DMS 273 (cell line): ENCODE measurements around the gene ARHGAP45.

Experiments
- DNase-seq: peaks from one replicate; lab custom pipeline; 2025; ENCODE audit not compliant: unreplicated experiment; lab: John Stamatoyannopoulos, UW

Gene ARHGAP45

DNA sequence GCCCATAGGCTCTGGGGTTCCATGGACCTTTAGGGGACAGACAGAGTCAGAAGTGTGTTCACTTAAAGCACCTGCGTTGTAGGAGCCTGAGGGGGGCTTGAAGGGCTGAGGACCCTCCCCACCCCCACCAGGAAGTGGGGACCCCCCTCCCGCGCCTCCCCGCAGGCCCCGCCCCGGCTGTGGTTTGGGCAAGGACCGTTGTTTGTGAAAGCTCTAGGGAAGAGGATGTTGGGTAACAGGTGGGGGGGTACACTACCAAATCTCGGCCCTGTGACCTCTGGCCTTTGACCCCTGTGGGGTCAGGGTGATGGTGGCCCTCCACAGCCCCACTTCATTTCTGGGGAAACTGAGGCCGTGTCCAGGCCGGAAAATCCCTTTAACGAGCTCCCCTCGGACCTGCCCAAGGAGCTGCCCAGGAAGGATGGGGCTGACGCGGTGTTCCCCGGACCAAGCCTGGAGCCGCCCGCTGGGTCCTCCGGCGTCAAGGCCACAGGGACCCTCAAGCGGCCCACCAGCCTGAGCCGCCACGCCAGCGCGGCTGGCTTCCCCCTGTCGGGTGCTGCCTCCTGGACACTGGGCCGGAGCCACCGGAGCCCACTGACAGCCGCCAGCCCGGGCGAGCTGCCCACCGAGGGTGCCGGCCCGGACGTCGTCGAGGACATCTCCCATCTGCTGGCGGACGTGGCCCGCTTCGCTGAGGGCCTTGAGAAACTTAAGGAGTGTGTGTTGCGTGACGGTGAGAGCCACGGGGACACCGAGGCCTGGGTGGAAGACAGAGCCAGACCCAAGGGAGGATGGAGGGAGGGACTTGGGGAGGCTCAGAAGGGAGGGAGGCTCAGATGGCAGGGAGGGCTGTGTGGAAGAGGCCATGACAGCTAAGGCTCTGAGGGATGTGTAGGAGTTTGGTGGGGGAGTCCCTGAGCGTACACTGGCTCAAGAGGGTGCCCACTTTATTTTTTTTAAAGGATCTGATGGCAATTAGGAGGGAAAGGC is 1.3 kb downstream of the ARHGAP45 start:
- DNase-seq = no peak

DNA sequence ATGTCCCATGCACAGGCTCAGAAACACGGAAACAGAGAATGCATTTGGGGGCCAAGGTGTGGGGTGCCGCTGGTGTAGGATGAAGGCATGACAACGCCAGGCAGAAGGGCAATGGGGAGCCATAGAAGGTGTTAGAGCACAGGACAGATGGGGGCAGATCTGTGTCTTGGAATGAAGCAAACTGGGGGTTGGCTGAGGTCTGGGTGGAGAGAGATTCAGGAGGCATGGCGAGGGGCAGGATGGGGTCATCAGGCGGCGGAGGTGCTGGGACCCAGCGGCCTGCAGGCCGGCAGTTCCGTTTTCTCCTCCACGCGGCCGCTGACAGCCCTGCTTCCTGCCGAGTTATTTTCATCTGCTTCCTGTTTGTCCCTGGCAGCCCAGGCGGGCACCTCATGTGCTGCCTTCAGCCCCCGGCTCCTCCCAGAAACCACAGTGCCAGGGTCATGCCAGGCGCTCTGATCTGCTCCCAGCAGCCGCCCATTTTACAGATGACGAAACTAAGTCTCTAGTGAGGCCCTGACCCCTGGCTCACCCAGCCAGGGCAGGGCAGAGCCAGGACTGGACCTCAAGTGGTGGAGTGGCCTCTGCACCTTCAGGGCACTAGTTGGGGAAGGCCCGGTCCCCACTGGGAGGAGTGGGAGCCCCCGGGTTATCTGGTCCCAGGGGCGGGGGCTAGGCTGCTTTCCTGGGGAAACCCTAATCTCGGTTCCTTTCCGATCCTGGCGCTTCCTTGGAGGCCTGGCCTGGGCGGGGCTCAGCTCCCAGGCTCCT is 2.2 kb downstream of the ARHGAP45 start:
- DNase-seq = no peak

DNA sequence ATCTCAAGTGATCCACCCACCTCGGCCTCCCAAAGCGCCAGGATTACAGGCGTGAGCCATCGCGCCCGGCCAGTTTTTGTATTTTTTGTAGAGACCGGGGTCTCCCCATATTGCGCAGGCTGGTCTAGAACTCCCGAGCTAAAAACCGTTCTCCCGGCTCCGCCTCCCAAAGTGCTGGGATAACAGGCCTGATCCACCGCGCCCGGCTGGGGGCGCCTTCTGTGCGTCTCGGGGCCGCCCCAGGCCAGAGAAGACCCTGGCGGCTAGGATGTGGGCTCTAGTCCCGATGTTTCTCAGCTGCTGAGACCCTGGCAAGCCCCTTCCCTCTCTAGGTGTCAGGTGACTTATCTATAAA is 3.6 kb downstream of the ARHGAP45 start:
- peak; percentile 72 for DNase-seq

DNA sequence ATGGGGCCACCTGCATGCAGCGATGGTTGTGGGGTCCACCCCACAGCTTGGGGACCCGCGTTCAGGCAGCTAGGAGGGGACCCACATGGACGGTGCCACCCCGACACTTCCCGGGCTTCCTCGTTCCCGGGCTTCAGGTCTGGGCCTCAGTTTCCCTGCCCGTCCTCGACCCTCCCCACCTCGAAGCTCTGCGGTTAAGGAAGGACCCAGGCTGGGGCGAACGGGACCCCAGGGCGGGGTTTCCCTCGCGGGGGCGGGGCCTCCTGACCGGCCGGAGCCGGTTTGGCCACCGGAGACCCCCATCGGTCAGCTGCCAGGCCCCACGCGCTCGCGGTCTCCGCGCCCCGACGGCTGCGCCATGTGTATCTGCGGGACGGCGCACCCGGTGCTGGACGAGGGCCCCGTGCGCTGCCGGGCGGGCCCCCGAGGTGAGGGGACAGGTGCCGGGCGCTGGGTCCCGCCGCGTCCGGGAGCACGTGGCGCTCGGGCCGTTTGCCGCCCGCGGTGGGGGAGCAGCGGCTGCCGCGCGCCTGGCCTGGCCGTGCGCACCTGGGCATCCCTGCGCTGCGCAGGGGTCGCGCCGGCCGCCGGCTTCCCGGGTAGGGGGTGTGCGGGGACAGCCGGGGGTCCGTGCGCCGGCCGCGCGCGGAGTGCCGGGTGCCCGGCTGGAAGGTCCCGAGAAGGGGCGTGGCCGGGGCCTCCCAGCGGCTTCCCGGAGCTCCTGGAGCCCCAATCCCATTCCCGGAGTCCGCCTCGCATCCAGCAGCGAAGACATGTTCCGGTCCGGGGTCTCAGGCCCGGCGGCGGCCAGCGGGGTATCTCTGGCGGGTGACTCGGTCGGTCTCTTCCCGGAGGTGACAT is 4.2 kb downstream of the ARHGAP45 start:
- peak; percentile 80 for DNase-seq

DNA sequence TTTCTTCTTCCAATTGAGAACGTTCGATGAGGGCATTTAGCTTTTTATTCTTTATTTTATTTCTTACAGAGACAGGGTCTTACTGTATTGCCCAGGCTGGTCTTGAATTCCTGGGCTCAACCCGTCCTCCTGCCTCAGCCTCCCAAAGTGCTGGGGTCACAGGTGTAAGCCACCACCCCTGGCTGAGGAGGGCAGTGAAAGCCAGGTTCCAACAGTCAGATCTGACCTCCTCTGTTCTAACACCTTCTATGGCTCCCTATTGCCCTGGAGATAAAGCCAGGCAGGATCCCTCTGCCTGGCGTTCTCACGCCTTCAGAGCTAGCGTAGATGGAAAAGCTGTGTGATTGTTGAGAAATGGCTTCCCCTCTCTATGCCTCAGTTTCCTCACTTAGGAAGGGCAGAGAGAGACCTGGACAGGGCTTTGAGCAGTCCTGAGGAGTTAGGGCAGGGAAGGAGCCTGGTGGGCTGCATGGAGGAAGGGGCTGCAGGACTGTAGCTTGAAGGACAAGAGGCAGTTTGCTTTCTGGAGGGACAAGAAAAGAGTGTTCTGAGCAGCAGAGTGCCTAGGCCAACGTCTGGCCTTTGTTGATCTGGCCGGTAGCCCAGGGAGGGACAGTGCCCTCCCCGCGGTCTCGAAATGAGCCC is 5.5 kb downstream of the ARHGAP45 start:
- no peak for DNase-seq

DNA sequence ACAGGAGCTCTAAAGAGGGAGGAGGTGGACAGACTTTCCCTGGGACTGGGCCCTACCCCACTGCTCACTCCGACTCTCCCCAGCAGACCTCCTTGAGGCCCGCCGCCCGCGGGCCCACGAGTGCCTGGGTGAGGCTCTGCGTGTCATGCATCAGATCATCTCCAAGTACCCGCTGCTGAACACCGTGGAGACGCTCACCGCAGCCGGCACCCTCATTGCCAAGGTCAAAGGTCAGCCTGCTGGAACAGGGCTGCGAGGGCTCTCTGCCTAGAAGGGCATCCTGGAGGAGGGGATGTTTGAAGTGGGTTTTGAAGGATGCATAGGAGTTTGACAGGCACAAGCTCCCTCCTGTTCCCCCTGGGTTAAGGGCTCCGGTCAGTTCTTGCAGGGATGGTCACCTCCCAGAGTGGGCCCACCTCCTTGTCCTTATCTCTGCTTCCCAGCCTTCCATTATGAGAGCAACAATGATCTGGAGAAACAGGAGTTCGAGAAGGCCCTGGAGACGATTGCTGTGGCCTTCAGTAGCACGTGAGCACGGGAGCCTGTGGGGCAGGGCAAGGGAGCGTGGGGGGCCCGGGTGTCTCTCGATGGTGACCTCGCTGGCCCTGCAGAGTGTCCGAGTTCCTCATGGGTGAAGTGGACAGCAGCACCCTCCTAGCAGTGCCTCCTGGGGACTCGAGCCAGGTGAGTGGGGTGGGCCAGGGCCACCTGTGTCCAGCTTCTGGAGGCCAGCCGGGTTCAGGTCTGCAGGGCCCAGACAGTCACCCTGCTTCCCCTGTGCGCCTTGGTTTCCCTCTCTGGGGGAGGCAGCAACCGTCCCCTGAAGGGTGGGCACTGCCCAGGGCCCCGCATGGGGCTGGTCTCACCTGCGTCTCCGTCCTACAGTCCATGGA is 6.3 kb downstream of the ARHGAP45 start:
- no peak for DNase-seq

DNA sequence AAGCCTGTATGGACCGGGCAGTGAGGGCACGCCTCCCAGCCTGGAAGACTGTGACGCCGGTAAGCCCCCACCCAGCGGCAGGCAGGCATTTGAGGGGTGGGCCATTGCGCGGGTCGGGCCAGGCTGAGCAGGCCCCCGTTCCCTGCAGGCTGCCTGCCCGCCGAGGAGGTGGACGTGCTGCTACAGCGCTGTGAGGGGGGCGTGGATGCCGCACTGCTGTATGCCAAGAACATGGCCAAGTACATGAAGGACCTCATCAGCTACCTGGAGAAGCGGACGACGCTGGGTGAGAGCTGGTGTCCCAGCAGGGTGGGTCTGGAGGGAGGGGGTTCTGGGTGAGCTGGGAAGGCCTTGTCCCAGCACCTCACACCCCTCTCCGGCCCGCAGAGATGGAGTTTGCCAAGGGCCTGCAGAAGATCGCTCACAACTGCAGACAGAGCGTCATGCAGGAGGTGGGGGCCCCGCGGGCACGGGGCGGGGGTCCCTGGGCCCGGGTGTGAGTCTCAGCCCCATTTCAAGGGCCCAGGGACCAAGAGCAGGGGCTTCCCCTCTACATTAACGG is 7.1 kb downstream of the ARHGAP45 start:
- DNase-seq = no peak

DNA sequence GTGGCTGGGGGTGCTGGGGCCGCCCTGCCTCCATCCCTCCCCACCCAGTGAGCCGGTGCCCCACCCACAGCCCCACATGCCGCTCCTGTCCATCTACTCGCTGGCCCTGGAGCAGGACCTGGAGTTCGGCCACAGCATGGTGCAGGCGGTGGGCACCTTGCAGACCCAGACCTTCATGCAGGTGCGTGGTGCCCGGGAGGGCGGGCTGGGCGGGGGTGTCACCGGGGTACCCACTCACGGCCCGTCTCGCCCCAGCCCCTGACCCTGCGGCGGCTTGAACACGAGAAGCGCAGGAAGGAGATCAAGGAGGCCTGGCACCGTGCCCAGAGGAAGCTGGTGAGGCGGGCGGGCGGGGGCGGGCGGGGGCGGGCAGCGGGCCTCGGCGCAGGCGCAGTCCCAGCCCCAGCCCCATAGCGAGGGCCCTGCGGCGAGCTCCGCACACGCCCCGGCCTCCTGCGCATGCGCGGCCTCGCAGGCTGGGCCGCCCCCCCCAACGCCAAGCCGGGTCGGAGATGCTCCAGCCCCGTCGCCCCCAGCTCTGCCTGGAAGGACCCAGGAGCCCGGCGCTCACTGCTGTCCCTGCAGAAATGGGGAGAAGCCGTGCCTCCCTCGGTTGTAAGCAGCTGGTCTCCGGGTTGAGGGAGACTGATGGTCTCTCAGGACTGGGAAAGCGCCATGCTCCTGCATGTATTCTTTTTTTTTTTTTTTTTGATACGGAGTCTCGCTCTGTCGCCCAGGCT is 7.7 kb downstream of the ARHGAP45 start:
- peak; percentile 97 for DNase-seq

DNA sequence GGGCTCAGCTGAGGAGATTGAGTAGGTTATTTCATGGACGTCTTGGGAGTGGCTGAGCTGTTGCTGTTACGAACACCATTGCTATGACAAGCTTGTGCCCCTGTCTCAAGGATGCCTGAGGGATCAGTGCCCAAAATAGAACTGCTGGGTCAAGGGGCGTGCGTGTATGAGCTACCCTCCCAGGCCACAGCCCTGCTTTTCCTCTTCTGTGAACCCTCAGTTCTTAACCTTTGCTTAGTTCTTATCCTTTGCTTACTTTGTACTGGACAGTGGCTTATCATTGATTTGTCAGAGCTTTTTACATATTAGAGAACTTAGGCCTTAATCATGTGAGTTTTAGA is 9.0 kb downstream of the ARHGAP45 start:
- no peak for DNase-seq

DNA sequence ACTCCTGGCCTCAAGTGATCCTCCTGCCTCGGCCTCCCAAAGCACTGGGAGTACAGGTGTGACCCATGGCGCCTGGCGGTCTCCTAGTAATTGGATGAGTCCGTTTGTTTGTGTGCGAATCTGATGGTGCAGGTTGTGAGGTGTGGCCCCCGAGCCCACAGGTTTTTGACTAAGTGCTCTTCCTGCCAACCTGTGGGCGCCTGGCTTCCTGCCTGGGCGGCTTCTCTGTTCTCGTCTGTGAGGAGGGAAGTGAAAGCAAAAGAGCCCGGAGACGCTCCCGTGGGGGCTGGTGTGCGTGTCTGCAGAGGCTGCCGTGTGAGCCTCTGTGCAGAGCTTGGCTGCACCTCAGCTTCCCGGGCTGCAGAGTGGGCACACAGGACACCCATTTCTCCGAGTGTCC is 10.0 kb downstream of the ARHGAP45 start:
- DNase-seq = peak; percentile 58

DNA sequence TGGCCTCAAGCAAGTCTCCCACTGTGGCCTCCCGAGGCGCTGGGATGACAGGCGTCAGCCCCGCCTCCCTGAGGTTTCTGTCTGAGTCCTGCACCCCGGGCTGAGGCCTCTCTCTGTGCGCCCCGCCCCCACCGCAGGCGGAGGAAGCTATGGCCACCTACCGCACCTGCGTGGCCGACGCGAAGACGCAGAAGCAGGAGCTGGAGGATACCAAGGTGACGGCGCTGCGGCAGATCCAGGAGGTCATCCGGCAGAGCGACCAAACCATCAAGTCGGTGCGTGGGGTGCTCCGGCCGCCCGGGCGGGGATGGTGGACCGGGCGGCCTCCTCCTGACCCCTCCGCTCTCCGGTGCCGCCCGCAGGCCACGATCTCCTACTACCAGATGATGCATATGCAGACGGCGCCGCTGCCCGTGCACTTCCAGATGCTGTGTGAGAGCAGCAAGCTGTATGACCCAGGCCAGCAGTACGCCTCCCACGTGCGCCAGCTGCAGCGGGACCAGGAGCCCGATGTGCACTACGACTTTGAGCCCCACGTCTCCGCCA is 12.7 kb downstream of the ARHGAP45 start:
- DNase-seq = peak; percentile 61

DNA sequence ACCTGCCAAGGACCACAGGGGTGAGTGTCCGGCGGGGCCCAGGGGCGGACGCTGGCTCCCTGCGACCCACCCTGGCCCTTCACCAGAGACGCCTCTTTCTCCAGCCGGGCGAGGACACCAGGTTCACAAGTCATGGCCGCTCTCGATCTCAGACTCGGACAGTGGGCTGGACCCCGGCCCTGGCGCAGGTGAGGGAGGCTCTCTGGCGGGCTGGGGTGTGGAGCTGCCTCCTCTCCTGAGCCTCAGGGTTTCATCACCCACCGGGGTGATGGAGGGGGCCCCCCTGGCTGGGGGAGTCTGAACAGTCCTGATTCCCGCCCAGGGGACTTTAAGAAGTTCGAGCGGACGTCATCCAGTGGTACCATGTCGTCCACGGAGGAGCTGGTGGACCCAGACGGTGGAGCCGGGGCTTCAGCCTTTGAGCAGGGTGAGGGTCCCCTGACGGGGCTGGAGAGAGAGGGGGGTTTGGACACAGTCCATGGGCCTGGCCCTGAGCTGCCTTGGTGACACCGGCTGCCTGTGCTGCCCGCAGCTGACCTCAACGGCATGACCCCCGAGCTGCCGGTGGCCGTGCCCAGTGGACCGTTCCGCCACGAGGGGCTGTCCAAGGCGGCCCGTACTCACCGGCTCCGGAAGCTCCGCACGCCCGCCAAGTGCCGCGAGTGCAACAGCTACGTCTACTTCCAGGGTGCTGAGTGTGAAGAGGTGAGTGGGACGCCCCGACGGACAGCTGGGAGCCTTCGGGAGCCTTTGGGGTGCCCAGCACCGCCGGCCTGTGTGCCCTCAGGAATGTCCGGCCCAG is 13.6 kb downstream of the ARHGAP45 start:
- DNase-seq = no peak

DNA sequence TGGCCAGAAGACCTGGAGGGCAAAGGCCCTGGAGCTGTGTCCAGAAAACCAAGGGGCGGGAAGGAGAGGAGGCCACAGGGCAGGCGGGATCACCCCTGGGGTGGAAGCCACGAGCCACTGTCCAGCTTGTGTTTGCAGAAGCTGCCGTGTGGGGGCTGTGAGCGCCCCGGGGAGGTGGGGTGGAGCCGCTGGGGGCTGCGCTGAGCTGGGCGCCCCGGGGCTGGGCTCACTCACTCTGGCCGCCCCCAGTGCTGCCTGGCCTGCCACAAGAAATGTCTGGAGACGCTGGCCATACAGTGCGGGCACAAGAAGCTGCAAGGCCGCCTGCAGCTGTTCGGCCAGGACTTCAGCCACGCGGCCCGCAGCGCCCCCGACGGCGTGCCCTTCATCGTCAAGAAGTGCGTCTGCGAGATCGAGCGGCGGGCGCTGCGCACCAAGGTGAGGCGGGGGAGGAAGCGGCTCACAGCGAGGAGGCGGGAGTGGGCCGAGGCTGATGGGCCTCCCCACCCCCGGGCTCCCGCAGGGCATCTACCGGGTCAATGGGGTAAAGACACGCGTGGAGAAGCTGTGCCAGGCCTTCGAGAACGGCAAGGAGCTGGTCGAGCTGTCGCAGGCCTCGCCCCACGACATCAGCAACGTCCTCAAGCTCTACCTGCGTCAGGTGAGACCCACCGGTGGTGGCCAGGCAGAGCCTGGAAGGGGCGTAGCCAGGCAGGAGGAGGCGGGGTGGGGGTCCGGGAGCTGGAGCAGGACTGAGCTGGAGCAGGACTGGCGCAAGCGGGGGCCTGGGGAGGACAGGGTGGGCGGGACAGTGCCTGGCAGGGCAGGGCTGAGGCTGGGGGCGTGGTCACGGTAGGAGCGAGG is 14.6 kb downstream of the ARHGAP45 start:
- no peak for DNase-seq

DNA sequence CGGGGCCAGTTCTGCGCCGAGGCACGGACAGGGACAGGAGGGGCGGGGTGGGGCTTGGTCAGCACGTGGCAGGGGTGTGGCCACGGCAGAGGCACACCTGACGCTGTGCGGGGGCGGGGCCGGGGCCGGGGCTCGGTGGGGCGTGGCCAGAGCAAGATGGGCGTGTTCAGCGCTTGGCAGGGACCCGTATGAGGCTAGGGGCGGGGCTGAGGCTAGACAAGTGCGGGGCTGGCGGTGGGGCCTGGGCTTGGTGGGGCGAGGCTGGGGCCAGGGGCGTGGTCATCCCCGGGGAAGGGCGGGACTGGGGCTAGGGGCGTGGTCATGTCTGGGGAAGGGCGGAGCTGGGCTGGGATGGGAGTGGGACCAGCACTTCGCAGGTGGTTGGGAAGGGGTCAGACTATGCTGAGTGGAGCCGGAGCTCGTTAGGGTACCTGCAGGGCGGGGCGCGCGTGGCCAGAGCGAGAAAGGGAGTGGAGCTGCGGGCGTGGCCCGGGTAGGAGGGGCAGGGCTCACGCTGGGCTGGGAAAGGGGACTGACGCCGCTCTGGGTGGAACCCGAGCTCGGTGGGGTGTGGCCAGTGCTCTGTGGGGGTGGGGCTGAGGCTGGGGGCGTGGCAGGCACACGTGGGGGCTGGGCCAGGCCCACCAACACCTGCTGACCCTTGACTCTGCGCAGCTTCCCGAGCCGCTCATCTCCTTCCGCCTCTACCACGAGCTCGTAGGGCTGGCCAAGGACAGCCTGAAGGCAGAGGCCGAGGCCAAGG is 15.4 kb downstream of the ARHGAP45 start:
- DNase-seq = peak; percentile 86

DNA sequence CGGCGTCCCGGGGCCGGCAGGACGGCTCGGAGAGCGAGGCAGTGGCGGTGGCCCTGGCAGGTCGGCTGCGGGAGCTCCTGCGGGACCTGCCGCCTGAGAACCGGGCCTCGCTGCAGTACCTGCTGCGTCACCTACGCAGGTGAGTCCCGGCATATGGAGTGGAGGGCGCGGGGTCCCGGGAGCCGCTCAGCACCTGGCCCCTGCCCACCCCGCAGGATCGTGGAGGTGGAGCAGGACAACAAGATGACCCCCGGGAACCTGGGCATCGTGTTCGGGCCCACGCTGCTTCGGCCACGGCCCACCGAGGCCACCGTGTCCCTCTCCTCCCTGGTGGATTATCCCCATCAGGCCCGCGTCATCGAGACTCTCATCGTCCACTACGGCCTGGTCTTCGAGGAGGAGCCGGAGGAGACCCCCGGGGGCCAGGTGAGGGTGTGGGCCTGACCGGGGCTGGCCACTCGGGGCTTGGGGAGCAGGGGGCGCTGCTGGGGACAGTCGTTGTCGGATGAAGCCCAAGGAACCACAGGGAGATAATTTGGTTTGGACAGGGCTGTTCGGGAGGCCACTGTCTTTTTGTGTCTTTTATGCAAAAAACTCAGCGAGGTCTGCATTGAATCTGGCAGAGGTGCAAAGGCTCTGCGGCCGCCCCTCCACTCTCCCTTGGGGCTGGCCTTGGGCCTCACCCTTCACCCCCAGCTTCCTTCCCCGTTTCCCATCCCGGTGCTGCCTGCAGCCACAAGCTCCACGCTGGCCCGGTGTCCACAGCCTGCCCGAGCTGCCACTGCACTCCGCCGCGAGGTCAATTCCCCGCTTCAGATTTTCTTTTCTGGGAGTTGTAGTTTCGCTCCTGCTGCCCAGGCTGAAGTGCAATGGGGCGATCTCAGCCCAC is 16.2 kb downstream of the ARHGAP45 start:
- no peak for DNase-seq
